HG03159 (cell line): ENCODE results near the gene TRPV6.

Source experiments
- ATAC-seq: cut with Tn5 transposase; IDR thresholded peaks from one replicate; pipeline ENCODE4 v1.9.1; 2021; ENCODE audit warnings: mild to moderate bottlenecking, moderate library complexity; ENCODE audit not compliant: unreplicated experiment

TRPV6 gene

GRCh38 chr7:142870566-142871259, 14.8 kb downstream of the TRPV6 start:
- ATAC-seq: no peak

- no peak for ATAC-seq
These were observed 15.4 kb downstream of the TRPV6 start for GRCh38 chr7:142870147-142870559.

- ATAC-seq: no peak
These were observed 16.1 kb downstream of the TRPV6 start for GRCh38 chr7:142869434-142869833.

GRCh38 chr7:142868986-142869415, 16.5 kb downstream of the TRPV6 start:
- ATAC-seq: no peak

GRCh38 chr7:142868188-142868985, 17.2 kb downstream of the TRPV6 start:
- ATAC-seq: no peak

GRCh38 chr7:142867398-142868187, 18.0 kb downstream of the TRPV6 start:
- no peak for ATAC-seq

GRCh38 chr7:142867097-142867378, 18.5 kb downstream of the TRPV6 start:
- ATAC-seq: no peak

GRCh38 chr7:142866361-142867096, 19.0 kb downstream of the TRPV6 start:
- no peak for ATAC-seq

GRCh38 chr7:142865766-142866165, 19.8 kb downstream of the TRPV6 start:
- no peak for ATAC-seq

GRCh38 chr7:142864980-142865747, 20.4 kb downstream of the TRPV6 start:
- ATAC-seq: no peak

- no peak for ATAC-seq
These were observed 21.5 kb downstream of the TRPV6 start for GRCh38 chr7:142863891-142864685.

GRCh38 chr7:142862786-142863400, 22.7 kb downstream of the TRPV6 start:
- ATAC-seq: no peak

GRCh38 chr7:142862351-142862750, 23.2 kb downstream of the TRPV6 start:
- ATAC-seq: no peak

- ATAC-seq: no peak
These were observed 24.6 kb downstream of the TRPV6 start for GRCh38 chr7:142860968-142861367.

GRCh38 chr7:142859829-142860228, 25.7 kb downstream of the TRPV6 start:
- no peak for ATAC-seq

- no peak for ATAC-seq
These were observed 26.1 kb downstream of the TRPV6 start for GRCh38 chr7:142859411-142859810.

- no peak for ATAC-seq
These were observed 27.9 kb downstream of the TRPV6 start for GRCh38 chr7:142857625-142858024.

- no peak for ATAC-seq
These were observed 28.8 kb downstream of the TRPV6 start for GRCh38 chr7:142856565-142857245.
